Measurements from ENCODE around the gene CCDC141.

Gene CCDC141

GRCh38 chr2:178811901-178812300, 238.0 kb downstream of the CCDC141 start:
- H3K9me3 ChIP-seq (ENCODE audit: insufficient read depth, low read length), result no peaks in the 10 kb centered on the region
- DNase-seq (ENCODE audit: low read depth, low spot score), result no peak
- no peak for TF ChIP-seq ZNF274 (IDR thresholded peaks at IDR 0.05; ENCODE audit: low read depth, low read length)
- TF ChIP-seq YY1 (IDR thresholded peaks at IDR 0.05; ENCODE audit: insufficient read depth, insufficient read length), result no peak
- TF ChIP-seq SUZ12 (IDR thresholded peaks at IDR 0.05; ENCODE audit: extremely low read depth, insufficient read depth, insufficient read length), result no peak
- no peaks in the 10 kb centered on the region for H3K4me1 ChIP-seq (ENCODE audit: insufficient read depth, insufficient read length)
- H3K36me3 ChIP-seq (ENCODE audit: insufficient read depth, insufficient read length, low read length), result no peaks in the 10 kb centered on the region
- no peak overlapping the region for H3K9ac ChIP-seq (ENCODE audit: insufficient read length, low read depth)
- H3K27me3 ChIP-seq (ENCODE audit: insufficient read depth, insufficient read length), result no peaks in the 10 kb centered on the region
- H3K4me3 ChIP-seq (ENCODE audit: insufficient read length, low read depth), result no peak overlapping the region

- no peaks in the 10 kb centered on the region for H3K9me3 ChIP-seq (ENCODE audit: insufficient read depth, low read length)
- TF ChIP-seq ZNF274 (IDR thresholded peaks at IDR 0.05; ENCODE audit: low read depth, low read length) (no peak), YY1 (IDR thresholded peaks at IDR 0.05; ENCODE audit: insufficient read depth, insufficient read length) (no peak), SUZ12 (IDR thresholded peaks at IDR 0.05; ENCODE audit: extremely low read depth, insufficient read depth, insufficient read length) (no peak)
- no peaks in the 10 kb centered on the region for H3K4me1 ChIP-seq (ENCODE audit: insufficient read depth, insufficient read length)
- no peak overlapping the region for H3K9ac ChIP-seq (ENCODE audit: insufficient read length, low read depth)
- H3K36me3 ChIP-seq (ENCODE audit: insufficient read depth, insufficient read length, low read length), result no peaks in the 10 kb centered on the region
- no peak for DNase-seq (ENCODE audit: low read depth, low spot score)
- H3K4me3 ChIP-seq (ENCODE audit: insufficient read length, low read depth), result no peak overlapping the region
- no peaks in the 10 kb centered on the region for H3K27me3 ChIP-seq (ENCODE audit: insufficient read depth, insufficient read length)
Observed at GRCh38 chr2:178811045-178811444, 238.9 kb downstream of the CCDC141 start.

GRCh38 chr2:178810422-178810821, 239.5 kb downstream of the CCDC141 start:
- no peak for DNase-seq (ENCODE audit: low read depth, low spot score)
- Histone ChIP-seq H3K9me3 (ENCODE audit: insufficient read depth, low read length) (no peaks in the 10 kb centered on the region), H3K36me3 (ENCODE audit: insufficient read depth, insufficient read length, low read length) (no peaks in the 10 kb centered on the region), H3K4me1 (ENCODE audit: insufficient read depth, insufficient read length) (no peaks in the 10 kb centered on the region), H3K27me3 (ENCODE audit: insufficient read depth, insufficient read length) (no peaks in the 10 kb centered on the region), H3K9ac (ENCODE audit: insufficient read length, low read depth) (no peak overlapping the region), H3K4me3 (ENCODE audit: insufficient read length, low read depth) (no peak overlapping the region)
- TF ChIP-seq YY1 (IDR thresholded peaks at IDR 0.05; ENCODE audit: insufficient read depth, insufficient read length) (no peak), ZNF274 (IDR thresholded peaks at IDR 0.05; ENCODE audit: low read depth, low read length) (no peak), SUZ12 (IDR thresholded peaks at IDR 0.05; ENCODE audit: extremely low read depth, insufficient read depth, insufficient read length) (no peak)

GRCh38 chr2:178807227-178808008, 242.5 kb downstream of the CCDC141 start, which contains the start of gene TTN:
TSS of gene TTN (minus strand) at chr2:178807423. CDS start at chr2:178804642, 2,781 bp downstream.
- TF ChIP-seq YY1 (IDR thresholded peaks at IDR 0.05; ENCODE audit: insufficient read depth, insufficient read length), result no peak
- TF ChIP-seq SUZ12 (IDR thresholded peaks at IDR 0.05; ENCODE audit: extremely low read depth, insufficient read depth, insufficient read length), result no peak
- TF ChIP-seq ZNF274 (IDR thresholded peaks at IDR 0.05; ENCODE audit: low read depth, low read length), result no peak
- no peak for DNase-seq (ENCODE audit: low read depth, low spot score)
- H3K27me3 ChIP-seq (ENCODE audit: insufficient read depth, insufficient read length), result no peaks in the 10 kb centered on the region
- H3K4me3 ChIP-seq (ENCODE audit: insufficient read length, low read depth), result no peak within 1 kb of the TSS
- H3K36me3 ChIP-seq (ENCODE audit: insufficient read depth, insufficient read length, low read length), result no peaks in the 10 kb centered on the region
- H3K9ac ChIP-seq (ENCODE audit: insufficient read length, low read depth), result no peak within 1 kb of the TSS
- no peaks in the 10 kb centered on the region for H3K9me3 ChIP-seq (ENCODE audit: insufficient read depth, low read length)
- H3K4me1 ChIP-seq (ENCODE audit: insufficient read depth, insufficient read length), result no peaks in the 10 kb centered on the region

GRCh38 chr2:178806543-178806942, 243.4 kb downstream of the CCDC141 start:
- H3K4me3 ChIP-seq (ENCODE audit: insufficient read length, low read depth), result no peak overlapping the region
- no peaks in the 10 kb centered on the region for H3K36me3 ChIP-seq (ENCODE audit: insufficient read depth, insufficient read length, low read length)
- H3K9ac ChIP-seq (ENCODE audit: insufficient read length, low read depth), result no peak overlapping the region
- TF ChIP-seq ZNF274 (IDR thresholded peaks at IDR 0.05; ENCODE audit: low read depth, low read length) (no peak), SUZ12 (IDR thresholded peaks at IDR 0.05; ENCODE audit: extremely low read depth, insufficient read depth, insufficient read length) (no peak), YY1 (IDR thresholded peaks at IDR 0.05; ENCODE audit: insufficient read depth, insufficient read length) (no peak)
- no peaks in the 10 kb centered on the region for H3K9me3 ChIP-seq (ENCODE audit: insufficient read depth, low read length)
- H3K27me3 ChIP-seq (ENCODE audit: insufficient read depth, insufficient read length), result no peaks in the 10 kb centered on the region
- no peaks in the 10 kb centered on the region for H3K4me1 ChIP-seq (ENCODE audit: insufficient read depth, insufficient read length)
- DNase-seq (ENCODE audit: low read depth, low spot score), result no peak

GRCh38 chr2:178805457-178805856, 244.5 kb downstream of the CCDC141 start:
- H3K4me1 ChIP-seq (ENCODE audit: insufficient read depth, insufficient read length), result no peaks in the 10 kb centered on the region
- no peak overlapping the region for H3K9ac ChIP-seq (ENCODE audit: insufficient read length, low read depth)
- TF ChIP-seq SUZ12 (IDR thresholded peaks at IDR 0.05; ENCODE audit: extremely low read depth, insufficient read depth, insufficient read length) (no peak), ZNF274 (IDR thresholded peaks at IDR 0.05; ENCODE audit: low read depth, low read length) (no peak), YY1 (IDR thresholded peaks at IDR 0.05; ENCODE audit: insufficient read depth, insufficient read length) (no peak)
- H3K4me3 ChIP-seq (ENCODE audit: insufficient read length, low read depth), result no peak overlapping the region
- H3K27me3 ChIP-seq (ENCODE audit: insufficient read depth, insufficient read length), result no peaks in the 10 kb centered on the region
- DNase-seq (ENCODE audit: low read depth, low spot score), result no peak
- H3K36me3 ChIP-seq (ENCODE audit: insufficient read depth, insufficient read length, low read length), result no peaks in the 10 kb centered on the region
- H3K9me3 ChIP-seq (ENCODE audit: insufficient read depth, low read length), result no peaks in the 10 kb centered on the region

GRCh38 chr2:178804791-178805190, 245.1 kb downstream of the CCDC141 start:
- Histone ChIP-seq H3K36me3 (ENCODE audit: insufficient read depth, insufficient read length, low read length) (no peaks in the 10 kb centered on the region), H3K9me3 (ENCODE audit: insufficient read depth, low read length) (no peaks in the 10 kb centered on the region), H3K4me1 (ENCODE audit: insufficient read depth, insufficient read length) (no peaks in the 10 kb centered on the region), H3K27me3 (ENCODE audit: insufficient read depth, insufficient read length) (no peaks in the 10 kb centered on the region), H3K4me3 (ENCODE audit: insufficient read length, low read depth) (no peak overlapping the region), H3K9ac (ENCODE audit: insufficient read length, low read depth) (no peak overlapping the region)
- DNase-seq (ENCODE audit: low read depth, low spot score), result peak; percentile 27
- no peak for TF ChIP-seq ZNF274 (IDR thresholded peaks at IDR 0.05; ENCODE audit: low read depth, low read length)
- TF ChIP-seq YY1 (IDR thresholded peaks at IDR 0.05; ENCODE audit: insufficient read depth, insufficient read length), result no peak
- no peak for TF ChIP-seq SUZ12 (IDR thresholded peaks at IDR 0.05; ENCODE audit: extremely low read depth, insufficient read depth, insufficient read length)

Data from NT2/D1 (cell line).